UCSD-AML1 (cell line): ENCODE results near the gene ABCC6.
A peak's percentile ranks its signal among the peaks of the same experiment; 100 is the strongest.
"Not testable (repeated sequence)": the region's sequence is repeated elsewhere in the genome, so short reads cannot be mapped to it uniquely, and the experiment has no call there.

Source experiments
- DNase-seq: peaks from one replicate; lab custom pipeline; 2025; ENCODE audit not compliant: unreplicated experiment; lab: John Stamatoyannopoulos, UW

The ABCC6 gene

DNA sequence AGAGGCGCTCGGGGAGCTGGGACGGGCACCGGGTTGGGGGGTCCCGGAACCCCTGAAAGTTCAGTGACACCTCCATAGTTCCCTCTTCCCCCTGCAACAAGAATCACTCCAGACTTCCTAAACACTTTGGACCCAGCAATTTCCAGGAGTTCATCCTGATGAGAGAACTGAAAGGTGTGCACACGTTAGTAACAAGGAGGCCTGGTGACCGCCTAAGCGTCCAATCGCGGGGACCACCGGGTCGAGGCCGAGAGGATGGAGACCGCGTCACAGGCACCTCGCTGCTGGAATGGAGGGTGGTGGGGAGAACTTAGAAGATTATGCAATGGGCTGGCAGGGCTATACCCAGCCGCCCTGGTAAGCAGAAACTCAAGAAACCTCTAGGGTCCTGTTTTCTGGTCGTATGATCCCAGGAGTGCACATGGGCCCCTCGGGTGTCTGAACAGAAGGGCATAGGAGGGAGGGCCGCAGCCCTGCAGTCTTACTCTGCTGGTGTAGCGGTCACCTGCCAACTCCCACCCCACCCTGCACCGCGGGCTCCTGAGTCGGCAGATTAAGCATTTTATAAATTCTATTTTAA, 458 bp upstream of the ABCC6 start:
- DNase-seq: not testable (repeated sequence)

DNA sequence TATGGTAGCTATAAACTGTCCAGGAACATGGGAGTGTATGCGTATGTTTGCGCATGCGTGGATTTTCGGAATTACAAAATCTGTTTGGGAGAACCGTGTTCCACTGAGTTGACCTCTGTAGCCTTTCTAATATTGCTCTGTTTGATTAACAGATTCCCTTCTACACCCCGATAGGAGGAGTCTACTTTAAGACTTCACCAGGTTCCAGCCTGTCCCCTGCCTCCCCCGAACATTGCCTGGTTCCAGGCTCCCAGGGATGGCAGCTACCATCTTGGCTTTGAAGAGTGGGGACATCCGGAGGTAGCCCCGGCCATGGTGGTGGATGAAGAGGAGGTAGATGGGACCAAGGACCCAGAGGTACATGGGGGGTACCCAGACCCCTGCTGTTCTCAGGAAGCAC, 1.9 kb downstream of the ABCC6 start:
- not testable (repeated sequence) for DNase-seq

DNA sequence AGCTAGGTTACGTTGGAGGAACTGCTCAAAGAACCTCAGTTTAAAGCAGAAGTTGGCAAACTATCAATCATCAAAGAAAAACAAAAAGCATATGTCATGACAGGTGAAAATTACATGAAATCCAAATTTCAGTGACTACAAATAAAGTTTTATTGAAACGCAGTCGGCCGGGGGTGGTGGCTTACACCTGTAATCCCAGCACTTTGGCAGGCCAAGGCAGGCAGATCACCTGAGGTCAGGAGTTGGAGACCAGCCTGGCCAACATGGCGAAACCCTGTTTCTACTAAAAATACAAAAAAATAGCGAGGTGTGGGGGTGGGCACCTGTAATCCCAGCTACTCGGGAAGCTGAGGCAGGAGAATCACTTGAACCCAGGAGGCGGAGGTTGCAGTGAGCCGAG, 2.8 kb downstream of the ABCC6 start:
- DNase-seq: not testable (repeated sequence)

DNA sequence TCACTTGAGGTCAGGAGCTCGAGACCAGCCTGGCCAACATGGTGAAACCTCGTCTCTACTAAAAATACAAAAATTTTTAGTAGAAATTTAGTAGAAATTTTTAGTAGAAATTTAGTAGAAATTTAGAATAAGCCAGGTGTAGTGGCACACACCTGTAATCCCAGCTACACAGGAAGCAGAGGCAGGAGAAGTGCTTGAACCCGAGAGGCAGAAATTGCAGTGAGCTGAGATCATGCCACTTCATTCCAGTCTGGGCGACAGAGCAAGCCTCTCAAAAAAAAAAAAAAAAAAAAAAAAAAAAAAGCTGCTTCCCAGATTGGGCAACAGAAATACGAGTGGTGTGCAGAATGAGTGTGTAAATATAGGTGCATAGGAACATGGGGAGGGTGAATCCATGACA, 4.5 kb downstream of the ABCC6 start:
- not testable (repeated sequence) for DNase-seq

DNA sequence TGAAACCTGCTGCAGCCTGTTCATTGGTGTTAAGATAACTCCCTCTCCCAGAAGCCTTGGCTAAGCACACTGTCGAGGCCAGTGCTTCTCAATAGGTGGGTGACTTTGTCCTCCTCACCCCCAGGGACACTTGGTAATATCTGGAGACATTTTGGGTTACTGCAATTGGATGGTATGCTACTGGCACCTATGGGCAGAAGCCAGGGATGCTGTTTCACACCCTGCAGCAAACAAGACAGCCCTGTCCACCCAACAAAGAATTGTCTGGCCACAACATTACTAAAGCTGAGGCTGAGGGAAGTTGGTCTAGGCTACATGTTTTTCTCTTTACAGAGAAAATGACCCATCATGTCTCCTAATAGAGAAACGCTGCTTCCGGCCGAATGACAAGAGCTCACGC, 4.9 kb downstream of the ABCC6 start:
- not testable (repeated sequence) for DNase-seq

DNA sequence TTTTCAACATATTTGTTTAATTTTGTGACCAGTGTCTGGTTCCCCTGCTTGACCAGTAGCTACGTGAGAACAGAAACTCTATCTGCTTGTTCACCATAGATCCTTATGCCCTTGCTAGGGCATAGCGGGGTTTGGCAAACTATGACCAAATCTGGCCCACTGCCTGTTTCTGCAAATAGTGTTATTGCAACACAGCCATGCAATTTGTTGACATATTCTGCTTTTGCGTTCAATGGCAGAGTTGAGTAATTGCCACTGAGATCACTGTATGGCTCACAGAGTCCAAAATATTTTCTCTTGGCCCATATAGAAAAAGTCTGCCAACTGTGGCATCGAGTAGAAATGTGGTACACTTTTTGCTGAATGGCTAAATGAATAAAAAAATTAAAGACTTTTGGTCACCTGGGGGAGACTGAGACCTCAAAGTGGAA, 9.4 kb downstream of the ABCC6 start:
- DNase-seq: not testable (repeated sequence)

DNA sequence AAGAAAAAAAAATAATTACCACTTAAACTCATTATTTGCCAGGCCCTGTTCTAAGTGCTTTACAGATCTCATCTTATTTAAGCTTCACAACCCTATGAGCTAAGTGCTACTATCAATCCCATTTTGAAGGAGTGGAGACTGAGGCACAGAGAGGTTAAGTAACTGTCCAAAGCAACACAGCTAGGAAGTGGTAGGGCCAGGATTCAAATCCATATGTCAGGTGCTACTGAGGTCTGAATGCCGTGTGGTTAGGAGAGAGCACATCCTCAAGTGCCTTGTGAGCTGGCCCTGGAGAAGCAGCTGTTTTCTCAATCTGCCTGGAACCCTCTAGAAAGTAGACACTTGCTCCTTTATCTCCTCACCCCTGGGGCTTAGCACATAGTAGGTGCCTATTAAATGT, 11.9 kb downstream of the ABCC6 start:
- not testable (repeated sequence) for DNase-seq

DNA sequence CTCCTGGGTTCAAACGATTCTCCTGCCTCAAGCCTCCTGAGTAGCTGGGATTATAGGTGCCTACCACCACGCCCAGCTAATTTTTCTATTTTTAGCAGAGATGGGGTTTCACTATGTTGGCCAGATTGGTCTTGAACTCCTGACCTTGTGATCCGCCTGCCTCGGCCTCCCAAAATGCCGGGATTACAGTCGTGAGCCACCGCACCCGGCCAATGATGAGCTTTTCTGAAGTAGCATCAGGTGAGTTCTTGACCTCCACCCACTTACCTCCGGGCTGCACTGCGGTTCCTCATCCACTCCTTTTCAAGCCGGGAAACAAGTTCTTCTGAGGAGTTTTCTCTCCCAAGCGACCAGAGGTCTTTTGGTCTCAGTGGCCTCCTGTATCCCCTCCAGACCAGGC, 14.8 kb downstream of the ABCC6 start:
- not testable (repeated sequence) for DNase-seq

DNA sequence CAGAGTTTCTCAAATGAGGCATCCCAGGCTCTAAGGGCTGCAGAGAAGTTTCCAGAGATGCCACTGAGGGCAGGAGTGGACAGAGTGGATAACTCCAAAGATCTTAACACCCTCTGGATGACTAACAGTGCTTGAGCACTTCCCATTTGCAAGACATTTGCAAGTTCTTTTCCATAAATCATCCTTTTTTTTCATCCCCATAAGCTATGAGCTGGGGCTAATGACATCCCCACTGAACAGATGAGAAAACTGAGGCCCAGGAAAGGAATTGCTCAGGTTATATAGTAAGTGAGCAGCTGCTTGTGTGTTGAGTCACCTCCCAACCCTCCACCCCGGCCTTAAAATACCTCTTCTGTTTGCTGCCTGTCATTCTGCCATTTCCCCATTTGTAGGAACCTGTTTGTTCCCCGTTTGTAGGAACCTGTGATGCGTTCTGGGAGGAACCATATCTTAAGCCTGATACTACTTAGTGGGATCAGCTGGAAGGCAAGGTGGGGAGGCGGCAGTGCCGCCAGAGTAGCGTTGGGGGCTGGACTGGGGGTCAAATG, 15.4 kb downstream of the ABCC6 start:
- not testable (repeated sequence) for DNase-seq

DNA sequence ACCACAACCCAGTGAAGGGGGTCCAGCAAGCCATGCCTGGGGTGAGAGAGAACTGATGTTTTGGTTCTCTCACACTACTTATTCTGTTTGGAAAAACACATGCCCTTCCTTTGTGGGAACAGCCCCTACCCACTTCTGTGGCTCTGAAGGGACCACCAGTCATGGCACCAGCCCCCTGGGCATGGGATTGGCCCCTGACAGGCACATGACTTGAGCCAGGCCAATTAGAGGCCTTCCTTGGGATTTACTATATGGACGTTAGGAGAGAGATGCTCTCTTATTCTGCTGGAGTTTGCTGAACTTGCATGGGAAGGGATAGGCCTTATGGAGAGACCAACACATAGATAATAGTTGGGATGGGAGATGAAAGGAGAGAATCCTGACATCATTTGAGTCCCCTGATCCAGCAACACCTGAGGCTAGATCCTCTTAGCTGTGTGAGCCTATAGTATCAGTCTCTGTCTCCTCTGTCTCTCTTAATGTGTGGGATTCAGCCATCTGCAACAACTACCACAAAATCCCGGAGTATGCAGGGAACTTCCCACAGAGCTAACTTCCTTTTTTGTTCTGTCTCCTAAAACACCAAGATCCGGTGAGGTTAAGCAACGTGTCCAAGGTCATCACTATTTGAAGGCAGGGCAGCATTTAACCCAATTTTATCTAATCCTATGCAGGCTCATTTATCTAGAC, 16.1 kb downstream of the ABCC6 start:
- not testable (repeated sequence) for DNase-seq

DNA sequence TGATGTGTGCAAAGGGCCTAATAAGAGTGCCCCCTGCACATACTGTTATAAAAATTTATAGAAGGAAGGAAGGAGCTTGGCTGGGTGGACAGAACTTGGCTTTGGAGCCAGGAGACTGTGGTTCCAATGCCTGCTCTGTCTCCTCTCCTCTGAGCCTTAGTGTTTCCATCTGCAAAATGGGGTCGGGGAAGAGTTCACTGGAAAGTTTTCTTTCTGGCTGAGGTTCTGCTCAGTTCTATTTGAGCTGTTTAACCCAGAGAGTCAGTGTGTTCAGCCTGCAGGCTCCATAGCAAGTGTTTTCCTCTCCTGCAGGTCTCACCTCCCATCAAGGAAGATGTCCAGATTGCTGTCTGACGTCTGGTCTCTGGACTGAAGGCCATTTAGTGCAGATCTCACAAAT, 17.4 kb downstream of the ABCC6 start:
- DNase-seq: not testable (repeated sequence)

DNA sequence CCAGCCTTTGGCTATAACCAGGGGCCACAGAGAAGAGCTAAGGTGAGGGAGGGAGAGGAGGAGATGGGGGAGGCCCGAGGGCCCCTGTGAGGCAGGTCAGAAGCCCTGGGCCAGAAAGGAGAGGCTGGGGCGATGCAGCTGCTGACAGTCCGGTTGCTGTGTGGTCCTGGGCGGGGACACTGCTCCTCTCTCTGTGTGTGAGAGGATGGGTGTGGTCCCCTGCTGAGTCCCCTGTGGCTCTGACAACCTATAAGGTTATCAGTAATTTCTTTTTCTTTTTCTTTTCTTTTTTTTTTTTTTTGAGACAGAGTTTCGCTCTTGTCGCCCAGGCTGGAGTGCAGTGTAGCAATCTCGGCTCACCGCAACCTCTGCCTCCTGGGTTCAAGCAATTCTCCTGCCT, 18.7 kb downstream of the ABCC6 start:
- not testable (repeated sequence) for DNase-seq

DNA sequence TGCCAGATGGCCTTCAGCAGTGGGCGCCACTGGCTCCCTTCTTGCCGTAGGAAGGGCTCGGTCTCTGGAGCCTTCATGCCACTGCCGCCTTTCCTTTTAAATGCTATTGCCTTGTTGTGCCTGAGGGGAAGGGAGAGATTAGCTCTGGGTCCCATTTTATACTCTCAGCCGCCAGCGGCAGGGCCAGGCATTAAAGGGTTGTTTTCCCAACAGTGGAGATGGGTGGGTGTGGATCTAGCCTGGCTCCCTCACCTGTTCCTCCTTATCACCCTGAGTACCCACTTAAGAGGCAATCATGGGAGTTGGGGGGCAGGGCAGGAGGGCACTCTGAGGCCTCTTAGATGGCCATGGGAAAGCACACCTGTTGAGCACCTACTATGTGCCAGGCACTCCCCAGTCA, 19.8 kb downstream of the ABCC6 start:
- not testable (repeated sequence) for DNase-seq

DNA sequence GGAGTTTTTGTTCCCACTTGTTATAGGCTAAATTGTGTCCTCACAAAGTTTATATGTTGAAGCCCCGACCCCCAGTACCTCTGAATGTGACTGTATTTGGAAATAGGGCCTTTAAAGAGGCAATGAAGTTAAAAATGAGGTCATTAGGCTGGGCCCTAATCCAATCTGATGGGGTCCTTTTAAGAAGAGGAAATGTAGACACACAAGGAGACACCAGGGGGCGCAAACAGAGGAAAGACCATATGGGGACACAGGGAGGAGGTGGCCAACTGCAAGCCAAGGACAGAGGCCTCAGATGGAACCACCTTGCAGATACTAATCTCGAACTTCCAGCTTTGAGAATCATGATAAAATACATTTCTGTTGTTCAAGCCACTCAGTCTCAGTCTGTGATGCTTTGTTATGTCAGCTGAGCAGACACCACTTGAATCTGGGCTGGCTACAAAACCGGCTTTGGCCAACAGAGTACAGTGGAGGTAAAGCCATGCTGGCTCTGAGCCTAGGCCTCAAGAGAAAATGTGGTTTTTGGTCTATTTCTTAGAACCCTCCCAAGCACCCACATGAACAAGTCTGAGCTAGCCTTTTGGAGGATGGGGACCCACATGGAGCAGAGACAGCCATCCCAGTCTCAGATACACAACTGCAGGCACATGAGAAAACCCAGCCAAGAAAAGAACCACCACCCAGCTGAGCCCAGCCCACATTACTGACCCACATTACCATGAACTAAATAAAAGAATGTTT, 20.7 kb downstream of the ABCC6 start:
- peak; percentile 43 for DNase-seq

DNA sequence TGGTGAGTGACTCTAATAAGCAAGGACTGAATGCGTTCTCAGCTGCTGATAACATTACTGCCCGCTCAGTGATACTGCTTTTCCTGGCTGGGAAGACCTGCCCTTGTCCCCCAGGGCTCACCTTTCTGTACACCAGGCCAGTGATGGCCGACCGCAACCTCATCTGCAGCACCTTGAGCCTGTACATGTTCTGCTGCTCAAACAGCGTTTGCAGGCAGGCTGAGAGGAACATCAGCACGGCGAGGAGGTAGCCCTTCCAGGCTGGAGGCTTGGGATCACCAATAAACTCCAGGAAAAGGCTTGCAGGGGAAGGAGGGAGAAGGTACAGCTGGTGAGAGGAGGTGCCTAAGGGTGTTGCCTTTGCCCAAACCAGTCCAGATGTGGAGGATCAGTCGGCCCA, 21.4 kb downstream of the ABCC6 start:
- not testable (repeated sequence) for DNase-seq

DNA sequence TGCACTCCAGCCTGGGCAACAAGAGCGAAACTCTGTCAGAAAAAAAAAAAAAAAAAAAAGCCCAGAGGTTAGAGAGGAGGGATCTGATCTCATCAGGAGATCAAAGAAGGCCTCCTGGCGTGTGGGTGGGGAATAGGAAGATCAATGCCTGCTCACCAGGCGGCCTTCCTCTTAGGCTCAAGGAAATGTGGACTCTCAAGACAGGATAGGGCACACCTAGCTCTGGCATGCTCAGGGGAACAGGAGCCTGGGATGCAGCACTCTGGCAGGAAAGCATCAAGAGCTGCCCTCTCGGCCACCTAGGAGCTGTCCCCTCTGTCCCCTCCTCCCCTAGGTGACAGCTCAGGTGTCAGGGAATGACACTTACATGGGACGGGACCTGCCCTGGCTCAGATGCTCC, 22.9 kb downstream of the ABCC6 start:
- DNase-seq: not testable (repeated sequence)

DNA sequence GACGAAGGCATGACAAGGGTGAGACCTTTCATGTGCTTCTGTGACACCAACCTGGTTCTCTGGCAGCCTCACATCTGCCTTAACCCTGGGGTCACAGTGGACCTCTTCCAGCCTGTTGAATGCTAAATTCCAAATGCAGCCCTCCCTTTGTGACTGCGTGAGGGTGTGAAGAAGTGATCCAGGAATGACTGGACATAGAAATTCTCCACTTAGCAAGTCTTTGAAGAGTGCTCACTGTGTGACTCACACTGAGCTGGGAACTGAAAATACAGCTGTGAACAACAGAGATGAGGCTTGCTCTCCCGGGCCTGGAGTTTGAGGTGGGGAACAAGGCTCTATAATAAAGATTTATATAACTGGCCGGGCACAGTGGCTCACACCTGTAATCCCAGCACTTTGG, 23.9 kb downstream of the ABCC6 start:
- not testable (repeated sequence) for DNase-seq

DNA sequence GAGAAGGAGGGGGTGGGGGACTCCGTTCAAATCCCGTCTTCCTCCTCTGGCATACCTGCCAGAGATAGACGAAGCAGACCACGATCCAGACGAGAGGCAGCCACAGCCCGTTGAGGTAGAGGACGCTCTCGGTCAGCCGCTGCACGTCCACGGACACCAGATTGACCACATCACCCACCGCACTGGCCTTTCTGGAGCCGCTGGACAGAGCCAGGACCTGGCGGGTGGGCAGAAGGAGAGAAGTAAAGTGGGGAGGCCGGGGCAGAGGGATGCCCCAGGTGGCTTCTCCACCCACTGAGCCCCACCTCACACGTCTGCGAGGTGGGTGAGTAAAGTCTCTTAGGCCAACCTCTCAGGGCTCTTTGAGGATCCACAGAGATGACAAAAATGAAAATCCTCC, 25.3 kb downstream of the ABCC6 start:
- DNase-seq: no peak

DNA sequence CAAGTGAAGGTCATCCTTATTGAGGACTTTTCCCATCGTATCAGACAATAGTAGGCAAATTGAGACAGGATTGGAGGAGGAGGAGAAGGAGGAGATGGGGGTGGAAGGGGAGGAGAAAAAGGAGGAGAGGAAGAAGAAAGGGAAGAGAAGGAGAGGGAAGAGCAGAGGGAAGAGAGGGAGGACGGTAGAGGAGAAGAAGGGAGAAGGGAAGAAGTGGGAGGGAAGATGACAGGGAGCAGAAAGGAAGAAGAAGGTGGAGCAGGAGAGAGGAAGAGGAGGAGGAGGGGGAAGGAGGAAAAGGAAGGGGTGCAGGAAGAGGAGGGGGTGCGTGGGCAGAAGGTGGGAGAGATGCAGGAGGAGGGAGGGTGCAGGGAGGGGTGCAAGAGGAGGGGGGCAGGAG, 26.0 kb downstream of the ABCC6 start:
- DNase-seq: no peak

DNA sequence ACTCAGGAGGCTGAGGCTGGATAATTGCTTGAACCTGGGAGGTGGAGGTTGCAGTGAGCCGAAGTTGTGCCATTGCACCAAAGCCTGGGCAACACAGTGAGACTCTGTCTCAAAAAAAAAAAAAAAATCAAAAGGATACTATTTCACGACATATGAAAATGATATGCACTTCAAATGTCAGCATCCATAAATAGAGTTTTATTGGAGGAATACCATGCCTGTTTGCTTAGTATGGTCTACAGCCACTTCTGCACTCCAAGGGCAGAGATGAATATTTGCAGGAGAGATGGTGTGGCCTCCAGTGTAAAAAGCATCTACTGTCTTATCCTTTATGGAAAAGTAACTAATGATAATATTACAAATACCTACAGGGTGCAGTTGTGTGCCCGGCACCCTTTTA, 27.2 kb downstream of the ABCC6 start:
- no peak for DNase-seq

DNA sequence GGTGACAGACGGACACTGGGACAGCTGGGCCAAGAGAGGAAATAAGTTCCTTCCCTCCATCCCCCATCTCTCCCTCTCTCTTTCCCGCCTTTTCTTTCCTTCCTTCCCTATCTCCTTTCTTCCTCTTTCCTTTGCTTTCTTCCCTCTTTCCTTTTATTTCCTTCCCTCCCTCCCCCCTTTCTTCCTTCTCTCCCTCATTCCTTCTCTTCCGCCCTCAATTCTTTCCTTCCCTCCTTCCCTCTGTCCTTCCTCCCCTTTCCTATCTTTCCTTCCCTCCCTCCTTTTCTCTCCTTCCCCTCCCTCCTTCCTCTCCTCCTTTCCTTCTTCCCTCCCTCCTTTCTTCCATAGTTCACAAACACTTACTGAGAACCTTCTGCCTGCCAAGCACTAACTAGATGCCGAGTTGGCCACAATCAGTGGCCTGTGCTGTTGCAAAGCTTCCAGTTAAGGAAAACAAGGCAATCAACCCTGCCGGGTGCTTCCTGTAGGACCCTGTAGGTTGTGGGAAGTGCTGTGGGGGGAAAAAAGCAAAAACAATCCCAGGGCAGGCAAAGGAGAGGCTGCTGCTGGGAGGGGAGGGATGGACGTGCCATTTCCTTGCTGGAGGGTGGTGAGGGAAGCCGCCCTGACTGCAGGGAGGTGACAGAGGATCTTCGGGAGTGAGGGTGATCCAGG, 31.7 kb downstream of the ABCC6 start:
- peak; percentile 26 for DNase-seq
